Measurements from ENCODE around the gene CC2D1B.

Gene CC2D1B

GRCh38 chr1:52337439-52337838 is 28.6 kb downstream of the CC2D1B start:
- TF ChIP-seq CTCF (conservative IDR thresholded peaks at IDR 0.05; ENCODE audit: control insufficient read depth, insufficient read depth, low read depth, low read length) = no peak
- H3K4me3 ChIP-seq (ENCODE audit: control insufficient read depth, low read depth, low read length) = no peak overlapping the region
- DNase-seq (ENCODE audit: low read depth) = no peak

- no peak for DNase-seq (ENCODE audit: low read depth)
- no peak overlapping the region for H3K4me3 ChIP-seq (ENCODE audit: control insufficient read depth, low read depth, low read length)
These were observed 31.0 kb downstream of the CC2D1B start for GRCh38 chr1:52334906-52335528.

GRCh38 chr1:52332411-52332810 is 33.6 kb downstream of the CC2D1B start:
- TF ChIP-seq CTCF (conservative IDR thresholded peaks at IDR 0.05; ENCODE audit: control insufficient read depth, insufficient read depth, low read depth, low read length) = no peak
- no peak overlapping the region for H3K4me3 ChIP-seq (ENCODE audit: control insufficient read depth, low read depth, low read length)
- no peak for DNase-seq (ENCODE audit: low read depth)

More at GRCh38 chr1:52334906-52335528, 31.0 kb downstream of the CC2D1B start:
- no peak for TF ChIP-seq CTCF (conservative IDR thresholded peaks at IDR 0.05; ENCODE audit: control insufficient read depth, insufficient read depth, low read depth, low read length)

- no peak for TF ChIP-seq CTCF (conservative IDR thresholded peaks at IDR 0.05; ENCODE audit: control insufficient read depth, insufficient read depth, low read depth, low read length)
- DNase-seq (ENCODE audit: low read depth) = no peak
- H3K4me3 ChIP-seq (ENCODE audit: control insufficient read depth, low read depth, low read length) = no peak overlapping the region
These were observed 37.4 kb downstream of the CC2D1B start for GRCh38 chr1:52328615-52329014.

GRCh38 chr1:52325786-52326185 is 40.2 kb downstream of the CC2D1B start:
- no peak for TF ChIP-seq CTCF (conservative IDR thresholded peaks at IDR 0.05; ENCODE audit: control insufficient read depth, insufficient read depth, low read depth, low read length)
- H3K4me3 ChIP-seq (ENCODE audit: control insufficient read depth, low read depth, low read length) = no peak overlapping the region

GRCh38 chr1:52323731-52324130 is 42.3 kb downstream of the CC2D1B start:
- H3K4me3 ChIP-seq (ENCODE audit: control insufficient read depth, low read depth, low read length) = no peak overlapping the region
- no peak for DNase-seq (ENCODE audit: low read depth)
- TF ChIP-seq CTCF (conservative IDR thresholded peaks at IDR 0.05; ENCODE audit: control insufficient read depth, insufficient read depth, low read depth, low read length) = no peak

More at GRCh38 chr1:52325786-52326185, 40.2 kb downstream of the CC2D1B start:
- DNase-seq (ENCODE audit: low read depth) = no peak

GRCh38 chr1:52321061-52321460 is 44.9 kb downstream of the CC2D1B start:
- DNase-seq (ENCODE audit: low read depth) = no peak
- no peak for TF ChIP-seq CTCF (conservative IDR thresholded peaks at IDR 0.05; ENCODE audit: control insufficient read depth, insufficient read depth, low read depth, low read length)
- no peak overlapping the region for H3K4me3 ChIP-seq (ENCODE audit: control insufficient read depth, low read depth, low read length)

Measured in fibroblast of mammary gland (primary cell).